Omental fat pad (tissue), 4 donors: ENCODE measurements around the gene LATS2. TPM values are rescaled to one million over a fixed set of nuclear protein-coding genes. Genes with fewer than 3 reads are reported as not detected.

Experiments used
- ATAC-seq: fragments of 150-250 bp; one replicate; pipeline ENCODE4 v1.9.1; 2016; ENCODE audit warnings: mild to moderate bottlenecking, moderate library complexity; ENCODE audit not compliant: low FRiP score
- DNase-seq: peaks from one replicate; pipeline ENCODE4 v3.0.0-alpha.2; 2019; ENCODE audit warnings: low spot score
- CTCF ChIP-seq, 3 donors: fragments of 450-650 bp; IDR thresholded peaks; one replicate each; pipeline ENCODE4 v1.5.1; 2016 to 2017; ENCODE audit warnings: antibody characterized with exemption in 3 of 3, mild to moderate bottlenecking in 3 of 3, moderate library complexity in 2 of 3
- total RNA-seq, 4 donors: library from RNA; depleted of rRNA; stranded (reverse); fragments of >200 nt; gene quantifications; one replicate each; pipeline ENCODE4 v1.1.0, GENCODE V29; 2016

LATS2 gene
- total RNA-seq, 4 donors from 2014 or later: 27.6 to 48.0 (median 36.4) TPM

GRCh38 chr13:20981370-20982095 lies 79.9 kb downstream of the LATS2 start:
- ATAC-seq (no peak), DNase-seq (no peak)
- no peak for TF ChIP-seq CTCF (IDR thresholded peaks at IDR 0.05)

- no peak for TF ChIP-seq CTCF (IDR thresholded peaks at IDR 0.05)
- DNase-seq (no peak), ATAC-seq (no peak)
Observed at GRCh38 chr13:20980899-20981298, 80.5 kb downstream of the LATS2 start.

- TF ChIP-seq CTCF (IDR thresholded peaks at IDR 0.05): no peak
- no peak for DNase-seq
- no peak for ATAC-seq
Observed at GRCh38 chr13:20980430-20980829, 81.0 kb downstream of the LATS2 start.

GRCh38 chr13:20977394-20977793 lies 84.0 kb downstream of the LATS2 start:
- ATAC-seq (no peak), DNase-seq (no peak)
- no peak for TF ChIP-seq CTCF (IDR thresholded peaks at IDR 0.05)

GRCh38 chr13:20974981-20975585 lies 86.3 kb downstream of the LATS2 start:
- ATAC-seq (no peak), DNase-seq (no peak)
- no peak for TF ChIP-seq CTCF (IDR thresholded peaks at IDR 0.05)

GRCh38 chr13:20973886-20974425 lies 87.4 kb downstream of the LATS2 start:
- DNase-seq (no peak), ATAC-seq (no peak)
- no peak for TF ChIP-seq CTCF (IDR thresholded peaks at IDR 0.05)

- no peak for ATAC-seq
- TF ChIP-seq CTCF (IDR thresholded peaks at IDR 0.05): no peak
Observed at GRCh38 chr13:20972731-20973130, 88.7 kb downstream of the LATS2 start.

More at GRCh38 chr13:20972731-20973130, 88.7 kb downstream of the LATS2 start:
- DNase-seq: no peak
